ENCODE data around the gene PHKG2.

- TF ChIP-seq, protein P1, sequence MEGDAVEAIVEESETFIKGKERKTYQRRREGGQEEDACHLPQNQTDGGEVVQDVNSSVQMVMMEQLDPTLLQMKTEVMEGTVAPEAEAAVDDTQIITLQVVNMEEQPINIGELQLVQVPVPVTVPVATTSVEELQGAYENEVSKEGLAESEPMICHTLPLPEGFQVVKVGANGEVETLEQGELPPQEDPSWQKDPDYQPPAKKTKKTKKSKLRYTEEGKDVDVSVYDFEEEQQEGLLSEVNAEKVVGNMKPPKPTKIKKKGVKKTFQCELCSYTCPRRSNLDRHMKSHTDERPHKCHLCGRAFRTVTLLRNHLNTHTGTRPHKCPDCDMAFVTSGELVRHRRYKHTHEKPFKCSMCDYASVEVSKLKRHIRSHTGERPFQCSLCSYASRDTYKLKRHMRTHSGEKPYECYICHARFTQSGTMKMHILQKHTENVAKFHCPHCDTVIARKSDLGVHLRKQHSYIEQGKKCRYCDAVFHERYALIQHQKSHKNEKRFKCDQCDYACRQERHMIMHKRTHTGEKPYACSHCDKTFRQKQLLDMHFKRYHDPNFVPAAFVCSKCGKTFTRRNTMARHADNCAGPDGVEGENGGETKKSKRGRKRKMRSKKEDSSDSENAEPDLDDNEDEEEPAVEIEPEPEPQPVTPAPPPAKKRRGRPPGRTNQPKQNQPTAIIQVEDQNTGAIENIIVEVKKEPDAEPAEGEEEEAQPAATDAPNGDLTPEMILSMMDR (conservative IDR thresholded peaks at IDR 0.05) = no peak
- TF ChIP-seq ZFX (IDR thresholded peaks at IDR 0.05) = no peak
These were observed 9.1 kb downstream of the PHKG2 start for GRCh38 chr16:30757316-30757715.
